PC-3 (cell line): ENCODE data around the gene VMO1. TPM values are rescaled to one million over a fixed set of nuclear protein-coding genes. Genes with fewer than 3 reads are reported as not detected.

Experiments used
- ATAC-seq: fragments of 200-7000 bp; cut with Tn5 transposase; 2 replicates; pipeline ENCODE4 v1.9.1; 2020; ENCODE audit warnings: mild to moderate bottlenecking, moderate library complexity
- BruUV-seq: library from RNA; stranded (reverse); fragments of 400-500 nt; replicated peaks from 2 replicates; lab custom pipeline; 2021; lab: Mats Ljungman, UMichigan
- CTCF ChIA-PET: fragments of 300-600 bp; sonication (Branson Sonifier 250); formaldehyde crosslinking; loops from one replicate; lab custom pipeline; 2022; ENCODE audit warnings: antibody characterized with exemption; lab: Charles Lee
- POLR2A ChIA-PET: fragments of 300-600 bp; sonication (Branson Sonifier 250); formaldehyde crosslinking; loops from one replicate; lab custom pipeline; 2022; ENCODE audit warnings: antibody characterized with exemption; ENCODE audit not compliant: unreplicated experiment; lab: Charles Lee
- DNase-seq: peaks from one replicate; pipeline ENCODE4 v3.0.0-alpha.2; 2015
- H2AFZ ChIP-seq: fragments of 300-600 bp; sonication (generic); 2 replicates; pipeline ENCODE4 v1.6.0; 2016; ENCODE audit warnings: antibody characterized with exemption, low read length
- H3F3A ChIP-seq: fragments of 300-600 bp; sonication (generic); one replicate; pipeline ENCODE4 v1.6.0; 2017; ENCODE audit warnings: antibody characterized with exemption, low read length, control low read depth, mild to moderate bottlenecking; ENCODE audit not compliant: unreplicated experiment
- H3K27ac ChIP-seq: fragments of 300-600 bp; sonication (generic); 2 replicates; pipeline ENCODE4 v1.5.1; 2016; ENCODE audit warnings: mild to moderate bottlenecking, low read length
- H3K27me3 ChIP-seq: fragments of 300-600 bp; sonication (generic); 2 replicates; pipeline ENCODE4 v1.6.1; 2016; ENCODE audit warnings: low read length, mixed read lengths
- H3K36me3 ChIP-seq: fragments of 300-600 bp; sonication (generic); 2 replicates; pipeline ENCODE4 v1.6.1; 2016; ENCODE audit warnings: low read depth, mixed run types, low read length, mixed read lengths
- H3K4me1 ChIP-seq: fragments of 300-600 bp; sonication (generic); 2 replicates; pipeline ENCODE4 v1.5.1; 2016; ENCODE audit warnings: low read length; ENCODE audit not compliant: insufficient read depth
- H3K4me2 ChIP-seq: fragments of 300-600 bp; sonication (generic); 2 replicates; pipeline ENCODE4 v1.6.0; 2016; ENCODE audit warnings: low read length
- H3K4me3 ChIP-seq: fragments of 300-600 bp; sonication (generic); 2 replicates; pipeline ENCODE4 v1.5.1; 2016; ENCODE audit warnings: mild to moderate bottlenecking, low read length, mixed read lengths
- H3K79me2 ChIP-seq: fragments of 300-600 bp; sonication (generic); 2 replicates; pipeline ENCODE4 v1.6.1; 2017; ENCODE audit warnings: low read length, mixed read lengths
- H3K9ac ChIP-seq: fragments of 300-600 bp; sonication (generic); 2 replicates; pipeline ENCODE4 v1.6.0; 2016; ENCODE audit warnings: mild to moderate bottlenecking, low read length
- H3K9me2 ChIP-seq: fragments of 300-600 bp; sonication (generic); replicated peaks from 2 replicates; pipeline ENCODE4 v1.6.1; 2016; ENCODE audit warnings: mixed run types, low read length, mixed read lengths
- H3K9me3 ChIP-seq: fragments of 300-600 bp; sonication (generic); 2 replicates; pipeline ENCODE4 v1.6.1; 2016; ENCODE audit warnings: low read length, mixed read lengths
- H4K20me1 ChIP-seq: fragments of 300-600 bp; sonication (generic); 2 replicates; pipeline ENCODE4 v1.6.1; 2016; ENCODE audit warnings: low read length, mixed read lengths
- CTCF ChIP-seq: fragments of 300-600 bp; sonication (generic); conservative IDR thresholded peaks from 2 replicates; pipeline ENCODE4 v1.5.1; 2017; ENCODE audit warnings: antibody characterized with exemption, low read depth, mild to moderate bottlenecking, low read length
- EZH2 ChIP-seq: fragments of 300-600 bp; sonication (generic); IDR thresholded peaks from one replicate; pipeline ENCODE4 v1.6.1; 2017; ENCODE audit warnings: antibody characterized with exemption, mild to moderate bottlenecking, low read length; ENCODE audit not compliant: unreplicated experiment
- EZH2phosphoT487 ChIP-seq: fragments of 300-600 bp; sonication (generic); IDR thresholded peaks from 2 replicates; pipeline ENCODE4 v1.6.1; 2018; ENCODE audit warnings: mild to moderate bottlenecking, antibody characterized with exemption, low read length, borderline replicate concordance
- intact Hi-C: fragments of 100-400 bp; cut with micrococcal nuclease; formaldehyde crosslinking; loops from 2 replicates; pipeline ENCODE4 v1.9.0; 2023
- total RNA-seq: library from RNA; depleted of rRNA; stranded (reverse); fragments of >200 nt; gene quantifications from 2 replicates; pipeline ENCODE4 v1.2.3, GENCODE V29; 2014

VMO1 gene
- total RNA-seq, 1 experiment from 2014 or later = 1.2 TPM

DNA sequence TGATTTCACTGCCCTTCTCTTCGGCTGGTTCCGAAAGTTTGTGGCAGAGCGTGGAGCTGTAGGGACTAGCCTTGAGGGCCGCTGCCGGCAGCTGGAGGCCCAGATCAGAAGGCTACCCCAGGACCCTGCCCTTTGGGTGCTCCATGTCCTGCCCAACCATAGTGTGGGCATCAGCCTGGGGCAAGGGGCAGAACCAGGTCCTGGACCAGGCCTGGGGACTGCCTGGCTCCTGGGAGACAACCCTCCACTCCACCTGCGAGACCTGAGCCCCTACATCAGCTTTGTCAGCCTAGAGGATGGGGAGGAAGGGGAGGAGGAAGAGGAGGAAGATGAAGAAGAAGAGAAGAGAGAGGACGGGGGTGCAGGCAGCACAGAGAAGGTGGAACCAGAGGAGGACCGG lies 45.6 kb downstream of the VMO1 start:
- Histone ChIP-seq H3K9ac (no peak overlapping the region), H3K9me3 (no peaks in the 10 kb centered on the region), H3K79me2 (peaks cover 6% of the 10 kb centered on the region; the same call in 1 of the 2 replicates), H3F3A (no peaks in the 10 kb centered on the region), H3K27me3 (no peaks in the 10 kb centered on the region), H3K4me1 (peaks cover 6% of the 10 kb centered on the region), H3K36me3 (no peaks in the 10 kb centered on the region), H3K9me2 (no peaks in the 10 kb centered on the region), H4K20me1 (no peaks in the 10 kb centered on the region), H3K4me3 (no peak overlapping the region), H3K27ac (no peak overlapping the region), H3K4me2 (no peak overlapping the region), H2AFZ (no peak overlapping the region)
- ATAC-seq (no peak), DNase-seq (no peak)
- ChIA-PET CTCF (no interaction called here), POLR2A (no interaction called here)
- intact Hi-C loops = no loop called here
- no TSS peak for BruUV-seq
- TF ChIP-seq EZH2 = no peak
- TF ChIP-seq CTCF = no peak
- TF ChIP-seq EZH2phosphoT487 = no peak

DNA sequence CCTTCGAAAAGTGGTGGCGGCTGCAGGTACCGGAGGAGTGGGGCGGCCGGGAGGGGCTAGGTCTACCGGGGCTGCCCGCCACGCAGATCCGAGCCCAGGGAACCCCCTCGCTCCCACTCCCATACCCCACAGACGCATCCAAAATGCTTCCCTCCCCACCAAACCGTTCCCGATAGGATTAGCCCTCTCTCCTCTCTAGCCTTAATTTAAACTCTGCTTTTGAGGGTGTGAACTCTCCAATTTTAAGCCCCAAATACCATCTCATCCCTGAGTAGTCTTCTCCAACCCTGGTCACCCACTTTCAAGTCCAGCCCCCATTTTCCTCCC lies 46.2 kb downstream of the VMO1 start:
- DNase-seq (no peak), ATAC-seq (no peak)
- Histone ChIP-seq H3K9ac (peak overlapping the region; percentile 74; the same call in 1 of the 2 replicates), H3K27ac (no peak overlapping the region), H3F3A (no peaks in the 10 kb centered on the region), H3K79me2 (peaks cover 6% of the 10 kb centered on the region; the same call in 1 of the 2 replicates), H3K36me3 (no peaks in the 10 kb centered on the region), H3K27me3 (no peaks in the 10 kb centered on the region), H4K20me1 (no peaks in the 10 kb centered on the region), H2AFZ (peak overlapping the region; percentile 68), H3K9me3 (no peaks in the 10 kb centered on the region), H3K9me2 (no peaks in the 10 kb centered on the region), H3K4me2 (peak overlapping the region; percentile 96), H3K4me3 (peak overlapping the region; percentile 86), H3K4me1 (peaks cover 6% of the 10 kb centered on the region)
- CTCF ChIA-PET = no interaction called here
- POLR2A ChIA-PET = no interaction called here
- no TSS peak for BruUV-seq
- intact Hi-C loops = no loop called here
- TF ChIP-seq EZH2phosphoT487 (no peak), CTCF (no peak), EZH2 (no peak)

- ATAC-seq (peak; percentile 63), DNase-seq (peak; percentile 45)
- Histone ChIP-seq H4K20me1 (no peaks in the 10 kb centered on the region), H3K9me2 (no peaks in the 10 kb centered on the region), H3K9ac (peak within 1 kb of the TSS; percentile 74), H3K36me3 (no peaks in the 10 kb centered on the region), H3K27me3 (no peaks in the 10 kb centered on the region), H3K9me3 (no peaks in the 10 kb centered on the region), H3K27ac (peak within 1 kb of the TSS; percentile 9; the same call in 1 of the 2 replicates), H3K4me2 (peak within 1 kb of the TSS; percentile 96), H3K79me2 (peaks cover 6% of the 10 kb centered on the region; the same call in 1 of the 2 replicates), H2AFZ (peak within 1 kb of the TSS; percentile 68), H3F3A (no peaks in the 10 kb centered on the region), H3K4me1 (peaks cover 6% of the 10 kb centered on the region), H3K4me3 (peak within 1 kb of the TSS; percentile 86)
- ChIA-PET CTCF (no interaction called here), POLR2A (no interaction called here)
- intact Hi-C loops = no loop called here
- BruUV-seq = no TSS peak
- TF ChIP-seq EZH2 (no peak), EZH2phosphoT487 (no peak), CTCF (no peak)
These were observed 46.8 kb downstream of the VMO1 start, which contains the start of the genes CXCL16 and ZMYND15 for GRCh38 chr17:4739122-4740024. CXCL16 (minus strand) TSS chr17:4739928; CDS start chr17:4739339, 589 bp downstream. ZMYND15 (plus strand) TSS chr17:4739833; CDS start chr17:4740549, 716 bp downstream.
